GM12865 (cell line): ENCODE measurements around the gene TMPRSS11B.
"Not testable (repeated sequence)": the region's sequence is repeated elsewhere in the genome, so short reads cannot be mapped to it uniquely, and the experiment has no call there.

ENCODE experiments used
- DNase-seq: peaks from one replicate; pipeline ENCODE4 v3.0.0; 2010; ENCODE audit warnings: low read depth
- H3K4me3 ChIP-seq: 2 replicates; pipeline ENCODE4 v1.5.1; 2011; ENCODE audit warnings: mild to moderate bottlenecking, low read depth, low read length, control low read depth
- CTCF ChIP-seq: IDR thresholded peaks from 2 replicates; pipeline ENCODE4 v1.5.1; 2011; ENCODE audit warnings: low read length, control low read depth, low read depth, inconsistent platforms; ENCODE audit not compliant: insufficient read depth; ENCODE audit errors: missing control alignments

Gene TMPRSS11B

GRCh38 chr4:68218044-68218443 lies 27.4 kb downstream of the TMPRSS11B start:
- DNase-seq: no peak

GRCh38 chr4:68216501-68216900 lies 29.0 kb downstream of the TMPRSS11B start:
- TF ChIP-seq CTCF: no peak
- H3K4me3 ChIP-seq: no peak overlapping the region
- DNase-seq: no peak

More at GRCh38 chr4:68218044-68218443, 27.4 kb downstream of the TMPRSS11B start:
- no peak for TF ChIP-seq CTCF
- no peak overlapping the region for H3K4me3 ChIP-seq

GRCh38 chr4:68209003-68209402 lies 36.5 kb downstream of the TMPRSS11B start:
- no peak for DNase-seq
- TF ChIP-seq CTCF: no peak

GRCh38 chr4:68194305-68194704 lies 51.2 kb downstream of the TMPRSS11B start:
- DNase-seq, H3K4me3 ChIP-seq: not testable (repeated sequence)

More at GRCh38 chr4:68209003-68209402, 36.5 kb downstream of the TMPRSS11B start:
- H3K4me3 ChIP-seq: no peak overlapping the region

- no peak for DNase-seq
- no peak overlapping the region for H3K4me3 ChIP-seq
- no peak for TF ChIP-seq CTCF
These were observed 52.3 kb downstream of the TMPRSS11B start for GRCh38 chr4:68193194-68193593.

- no peak overlapping the region for H3K4me3 ChIP-seq
- no peak for TF ChIP-seq CTCF
- DNase-seq: no peak
These were observed 58.3 kb downstream of the TMPRSS11B start for GRCh38 chr4:68187145-68187544.

- no peak for TF ChIP-seq CTCF
- no peak overlapping the region for H3K4me3 ChIP-seq
- no peak for DNase-seq
These were observed 60.6 kb downstream of the TMPRSS11B start for GRCh38 chr4:68184923-68185322.

- H3K4me3 ChIP-seq: no peak overlapping the region
- TF ChIP-seq CTCF: no peak
- DNase-seq: no peak
These were observed 62.1 kb downstream of the TMPRSS11B start for GRCh38 chr4:68183417-68183816.
